Measurements from ENCODE around the gene FNBP1L. TPM values are rescaled to one million over a fixed set of nuclear protein-coding genes. Genes with fewer than 3 reads are reported as not detected.
"Not testable (repeated sequence)": the region's sequence is repeated elsewhere in the genome, so short reads cannot be mapped to it uniquely, and the experiment has no call there.

Gene FNBP1L
- total and polyA plus RNA-seq, 7 donors, result 5.3 to 21.4 (median 16.3) TPM

GRCh38 chr1:93461236-93461635 lies 13.3 kb downstream of the FNBP1L start:
- H3K36me3 ChIP-seq (ENCODE audit: insufficient read depth in 1 of 2, low read depth in 1 of 2), result no peaks in the 10 kb centered on the region
- TF ChIP-seq CTCF (IDR thresholded peaks at IDR 0.05), result no peak
- 84 to 91% (median 88%) methylated on average over 5 of the region's 5 CpGs for WGBS, 3 donors
- H3K9me3 ChIP-seq, result no peaks in the 10 kb centered on the region
- H3K4me3 ChIP-seq, result no peak overlapping the region
- no peaks in the 10 kb centered on the region for H3K27me3 ChIP-seq (ENCODE audit: insufficient read depth in 3 of 3, low read length in 2 of 3)
- no peak overlapping the region for H3K27ac ChIP-seq
- intact Hi-C loops (cut with DNase I), result no loop called here
- ATAC-seq, result no peak
- no peak for DNase-seq
- peaks cover 4% of the 10 kb centered on the region for H3K4me1 ChIP-seq

- Histone ChIP-seq H3K27me3 (ENCODE audit: insufficient read depth in 3 of 3, low read length in 2 of 3) (no peaks in the 10 kb centered on the region), H3K9me3 (no peaks in the 10 kb centered on the region), H3K27ac (no peak overlapping the region), H3K4me1 (peaks cover 4% of the 10 kb centered on the region), H3K4me3 (no peak overlapping the region), H3K36me3 (ENCODE audit: insufficient read depth in 1 of 2, low read depth in 1 of 2) (no peaks in the 10 kb centered on the region)
- ATAC-seq (no peak), DNase-seq (no peak)
- WGBS, 3 donors, result 94 to 100% (median 97%) methylated on average over 1 of the region's 1 CpG
- intact Hi-C loops (cut with DNase I), result no loop called here
- no peak for TF ChIP-seq CTCF (IDR thresholded peaks at IDR 0.05)
These were observed 16.0 kb downstream of the FNBP1L start for GRCh38 chr1:93463960-93464359.

GRCh38 chr1:93465371-93466082 lies 17.6 kb downstream of the FNBP1L start:
- H3K4me1 ChIP-seq; H3K36me3 ChIP-seq (ENCODE audit: insufficient read depth in 1 of 2, low read depth in 1 of 2); H3K27me3 ChIP-seq (ENCODE audit: insufficient read depth in 3 of 3, low read length in 2 of 3); H3K27ac ChIP-seq; H3K4me3 ChIP-seq; DNase-seq; H3K9me3 ChIP-seq; intact Hi-C loops (cut with DNase I); ATAC-seq: not testable (repeated sequence)
- whole genome bisulfite sequencing, 3 donors, result 70 to 79% (median 72%) methylated on average over 6 of the region's 6 CpGs

- Histone ChIP-seq H3K4me3 (no peak overlapping the region), H3K9me3 (no peaks in the 10 kb centered on the region), H3K27ac (no peak overlapping the region), H3K27me3 (ENCODE audit: insufficient read depth in 3 of 3, low read length in 2 of 3) (no peaks in the 10 kb centered on the region), H3K36me3 (ENCODE audit: insufficient read depth in 1 of 2, low read depth in 1 of 2) (no peaks in the 10 kb centered on the region), H3K4me1 (peaks cover 5% of the 10 kb centered on the region)
- DNase-seq (no peak), ATAC-seq (no peak)
- no peak for TF ChIP-seq CTCF (IDR thresholded peaks at IDR 0.05)
- WGBS, 3 donors, result 97 to 100% (median 98%) methylated on average over 4 of the region's 4 CpGs
- intact Hi-C loops (cut with DNase I), result no loop called here
These were observed 19.7 kb downstream of the FNBP1L start for GRCh38 chr1:93467606-93468005.

GRCh38 chr1:93468662-93469061 lies 20.7 kb downstream of the FNBP1L start:
- Histone ChIP-seq H3K27me3 (ENCODE audit: insufficient read depth in 3 of 3, low read length in 2 of 3) (no peaks in the 10 kb centered on the region), H3K4me3 (no peak overlapping the region), H3K27ac (no peak overlapping the region), H3K4me1 (peaks cover 5% of the 10 kb centered on the region), H3K9me3 (no peaks in the 10 kb centered on the region), H3K36me3 (ENCODE audit: insufficient read depth in 1 of 2, low read depth in 1 of 2) (no peaks in the 10 kb centered on the region)
- ATAC-seq (no peak), DNase-seq (no peak)
- no peak for TF ChIP-seq CTCF (IDR thresholded peaks at IDR 0.05)
- 91 to 94% (median 94%) methylated on average over 3 of the region's 3 CpGs for WGBS, 3 donors
- intact Hi-C loops (cut with DNase I), result no loop called here

GRCh38 chr1:93469223-93469622 lies 21.3 kb downstream of the FNBP1L start:
- H3K27me3 ChIP-seq (ENCODE audit: insufficient read depth in 3 of 3, low read length in 2 of 3); H3K27ac ChIP-seq; H3K4me1 ChIP-seq; intact Hi-C loops (cut with DNase I); DNase-seq; H3K4me3 ChIP-seq; H3K9me3 ChIP-seq; H3K36me3 ChIP-seq (ENCODE audit: insufficient read depth in 1 of 2, low read depth in 1 of 2); ATAC-seq: not testable (repeated sequence)
- WGBS, 3 donors, result 96 to 98% (median 96%) methylated on average over 3 of the region's 3 CpGs

Measured in psoas muscle (tissue), 8 donors.